Keratinocyte (primary cell): ENCODE measurements around the gene C21orf91. TPM values are rescaled to one million over a fixed set of nuclear protein-coding genes. Genes with fewer than 3 reads are reported as not detected.

Experiments used
- DNase-seq: peaks from one replicate; pipeline ENCODE4 v3.0.0-alpha.2; 2011; ENCODE audit warnings: low read depth, missing footprints, low spot score
- FAIRE-seq: peaks from 2 replicates; lab custom pipeline; 2011; peaks lifted over from hg19 to GRCh38; lab: Jason Lieb, UNC
- H2AFZ ChIP-seq: 2 replicates; pipeline ENCODE4 v1.6.0; 2012; ENCODE audit warnings: low read length, control low read depth, inconsistent platforms; ENCODE audit not compliant: control insufficient read depth
- H3K27ac ChIP-seq: 2 replicates; pipeline ENCODE4 v1.5.1; 2011; ENCODE audit warnings: low read length; ENCODE audit not compliant: control insufficient read depth, insufficient read depth
- H3K27me3 ChIP-seq: 3 replicates; pipeline ENCODE4 v1.6.0; 2011; ENCODE audit warnings: low read length; ENCODE audit not compliant: control insufficient read depth, insufficient read depth; ENCODE audit errors: extremely low read depth
- H3K36me3 ChIP-seq, 2 experiments: 2 replicates in 1 of 2; 3 replicates in 1 of 2; pipeline ENCODE4 v1.5.1; 2011; ENCODE audit warnings: low read length in 2 of 2, mild to moderate bottlenecking in 1 of 2; ENCODE audit not compliant: control insufficient read depth in 2 of 2, insufficient read depth in 2 of 2; ENCODE audit errors: extremely low read depth in 1 of 2
- H3K4me1 ChIP-seq: 3 replicates; pipeline ENCODE4 v1.5.1; 2011; ENCODE audit warnings: low read length; ENCODE audit not compliant: control insufficient read depth, insufficient read depth; ENCODE audit errors: extremely low read depth
- H3K4me2 ChIP-seq: 3 replicates; pipeline ENCODE4 v1.6.0; 2011; ENCODE audit warnings: low read depth, low read length; ENCODE audit not compliant: control insufficient read depth, insufficient read depth; ENCODE audit errors: extremely low read depth
- H3K4me3 ChIP-seq, 3 experiments: fragments of 200-600 bp in 1 of 3; sonication (generic) in 1 of 3; 2 replicates in 2 of 3; 3 replicates in 1 of 3; pipeline ENCODE4 v1.5.1; 2011 to 2016; ENCODE audit warnings: low read length in 3 of 3, mild to moderate bottlenecking in 3 of 3, control low read depth in 2 of 3, inconsistent platforms in 1 of 3, low read depth in 1 of 3, mixed read lengths in 1 of 3, mixed run types in 1 of 3, moderate library complexity in 1 of 3; ENCODE audit not compliant: control insufficient read depth in 2 of 3, insufficient read depth in 2 of 3; ENCODE audit errors: extremely low read depth in 1 of 3
- H3K79me2 ChIP-seq: 2 replicates; pipeline ENCODE4 v1.6.0; 2012; ENCODE audit warnings: low read length; ENCODE audit not compliant: control insufficient read depth, insufficient read depth
- H3K9ac ChIP-seq: 3 replicates; pipeline ENCODE4 v1.6.0; 2011; ENCODE audit warnings: low read length; ENCODE audit not compliant: control insufficient read depth, insufficient read depth; ENCODE audit errors: extremely low read depth
- H3K9me1 ChIP-seq: 3 replicates; pipeline ENCODE4 v1.6.0; 2011; ENCODE audit warnings: low read length; ENCODE audit not compliant: control insufficient read depth, insufficient read depth; ENCODE audit errors: extremely low read depth
- H3K9me3 ChIP-seq: 2 replicates; pipeline ENCODE4 v1.5.1; 2012; ENCODE audit warnings: low read depth, low read length; ENCODE audit not compliant: control insufficient read depth
- H4K20me1 ChIP-seq: 3 replicates; pipeline ENCODE4 v1.6.0; 2011; ENCODE audit warnings: low read length; ENCODE audit not compliant: control insufficient read depth, insufficient read depth; ENCODE audit errors: extremely low read depth
- EZH2 ChIP-seq: IDR thresholded peaks from one replicate; pipeline ENCODE4 v1.6.1; 2012; ENCODE audit warnings: inconsistent platforms, mild to moderate bottlenecking, low read length, moderate library complexity
- dilution Hi-C: fragments of 300-500 bp; cut with MboI; formaldehyde crosslinking; loops from one replicate; pipeline ENCODE4 v1.7.0; 2020; ENCODE audit warnings: low sequenced_read_pairs; ENCODE audit not compliant: extremely low pct_ligation_motif_present
- polyA plus RNA-seq, 5 experiments: library from polyadenylated mRNA; depleted of rRNA in 3 of 5; stranded (reverse) in 3 of 5; stranded (forward) in 1 of 5; unstranded in 1 of 5; fragments of >200 nt; gene quantifications; 1 replicate in 1 of 5; 2 replicates in 3 of 5; 3 replicates in 1 of 5; pipeline versions ENCODE4 v1.2.1 to v1.2.3, GENCODE V29; 2011 to 2012; ENCODE audit warnings: missing spikeins in 2 of 5, low read depth in 1 of 5, low replicate concordance in 1 of 5
- TF ChIP-seq, protein P1 (sequence below), 3 experiments: IDR thresholded peaks in 1 of 3; conservative IDR thresholded peaks in 1 of 3; optimal IDR thresholded peaks in 1 of 3; 2 replicates in 2 of 3; 3 replicates in 1 of 3; pipeline versions ENCODE3 to v1.5.1; 2011; ENCODE audit warnings: low read length in 3 of 3, mild to moderate bottlenecking in 3 of 3, moderate library complexity in 2 of 3, control low read depth in 1 of 3, inconsistent platforms in 1 of 3; ENCODE audit not compliant: insufficient read depth in 2 of 3; ENCODE audit errors: extremely low read depth in 1 of 3

C21orf91 gene
- polyA plus RNA-seq, 1 donor (not counting 4 experiments of a cell fraction or from before 2014, with no cell fraction given), result 28.2 TPM

DNA sequence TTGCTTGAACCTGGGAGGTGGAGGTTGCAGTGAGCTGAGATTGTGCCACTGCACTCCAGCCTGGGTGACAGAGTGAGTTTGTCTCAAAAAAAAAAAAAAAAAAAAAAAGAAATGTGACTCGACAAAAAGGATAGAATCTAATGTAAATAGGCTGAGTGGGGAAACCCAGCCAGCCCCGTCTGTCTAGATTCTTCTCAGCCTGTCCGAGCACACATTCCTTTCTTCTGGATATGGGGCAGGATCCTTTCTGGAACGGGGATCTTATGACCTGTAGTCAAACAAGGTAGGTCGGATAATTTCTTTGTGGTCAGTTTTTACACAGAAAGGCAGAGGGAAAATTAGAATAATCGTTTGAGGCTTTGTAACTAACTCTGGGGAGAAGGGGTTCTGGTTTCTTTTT lies 74.1 kb downstream of the C21orf91 start:
- no peak overlapping the region for H2AFZ ChIP-seq
- H3K9ac ChIP-seq, result no peak overlapping the region
- peaks cover 5% of the 10 kb centered on the region for H3K4me1 ChIP-seq
- no peaks in the 10 kb centered on the region for H3K27me3 ChIP-seq
- no peaks in the 10 kb centered on the region for H3K9me1 ChIP-seq
- no peak overlapping the region for H3K4me3 ChIP-seq
- no peaks in the 10 kb centered on the region for H3K36me3 ChIP-seq
- no peaks in the 10 kb centered on the region for H4K20me1 ChIP-seq
- no peak overlapping the region for H3K27ac ChIP-seq
- no peaks in the 10 kb centered on the region for H3K9me3 ChIP-seq
- no peaks in the 10 kb centered on the region for H3K79me2 ChIP-seq
- FAIRE-seq (no peak), DNase-seq (no peak)
- TF ChIP-seq EZH2, result no peak
- TF ChIP-seq, protein P1, sequence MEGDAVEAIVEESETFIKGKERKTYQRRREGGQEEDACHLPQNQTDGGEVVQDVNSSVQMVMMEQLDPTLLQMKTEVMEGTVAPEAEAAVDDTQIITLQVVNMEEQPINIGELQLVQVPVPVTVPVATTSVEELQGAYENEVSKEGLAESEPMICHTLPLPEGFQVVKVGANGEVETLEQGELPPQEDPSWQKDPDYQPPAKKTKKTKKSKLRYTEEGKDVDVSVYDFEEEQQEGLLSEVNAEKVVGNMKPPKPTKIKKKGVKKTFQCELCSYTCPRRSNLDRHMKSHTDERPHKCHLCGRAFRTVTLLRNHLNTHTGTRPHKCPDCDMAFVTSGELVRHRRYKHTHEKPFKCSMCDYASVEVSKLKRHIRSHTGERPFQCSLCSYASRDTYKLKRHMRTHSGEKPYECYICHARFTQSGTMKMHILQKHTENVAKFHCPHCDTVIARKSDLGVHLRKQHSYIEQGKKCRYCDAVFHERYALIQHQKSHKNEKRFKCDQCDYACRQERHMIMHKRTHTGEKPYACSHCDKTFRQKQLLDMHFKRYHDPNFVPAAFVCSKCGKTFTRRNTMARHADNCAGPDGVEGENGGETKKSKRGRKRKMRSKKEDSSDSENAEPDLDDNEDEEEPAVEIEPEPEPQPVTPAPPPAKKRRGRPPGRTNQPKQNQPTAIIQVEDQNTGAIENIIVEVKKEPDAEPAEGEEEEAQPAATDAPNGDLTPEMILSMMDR (optimal IDR thresholded peaks at IDR 0.05 in 1 of 3, IDR thresholded peaks at IDR 0.05 in 1 of 3, conservative IDR thresholded peaks at IDR 0.05 in 1 of 3; ENCODE audit: extremely low read depth in 1 of 3, insufficient read depth in 2 of 3, low read length in 3 of 3), result no peak
- H3K4me2 ChIP-seq, result no peak overlapping the region
- dilution Hi-C loops, result no loop called here

- TF ChIP-seq EZH2, result no peak
- TF ChIP-seq, protein P1 (optimal IDR thresholded peaks at IDR 0.05 in 1 of 3, IDR thresholded peaks at IDR 0.05 in 1 of 3, conservative IDR thresholded peaks at IDR 0.05 in 1 of 3; ENCODE audit: extremely low read depth in 1 of 3, insufficient read depth in 2 of 3, low read length in 3 of 3), result no peak
- H3K4me3 ChIP-seq, result no peak overlapping the region
- no peaks in the 10 kb centered on the region for H3K27me3 ChIP-seq
- H3K9me3 ChIP-seq, result no peaks in the 10 kb centered on the region
- H3K9ac ChIP-seq, result no peak overlapping the region
- no peak overlapping the region for H2AFZ ChIP-seq
- FAIRE-seq (no peak), DNase-seq (no peak)
- no peak overlapping the region for H3K27ac ChIP-seq
- H3K4me1 ChIP-seq, result peaks cover 5% of the 10 kb centered on the region
- no peaks in the 10 kb centered on the region for H3K79me2 ChIP-seq
- no peak overlapping the region for H3K4me2 ChIP-seq
- no peaks in the 10 kb centered on the region for H3K9me1 ChIP-seq
- dilution Hi-C loops, result no loop called here
- H4K20me1 ChIP-seq, result no peaks in the 10 kb centered on the region
- H3K36me3 ChIP-seq, result no peaks in the 10 kb centered on the region
These were observed 76.1 kb downstream of the C21orf91 start for GRCh38 chr21:17742940-17743592.
